K562 (cell line): Measurements from ENCODE around the gene PDLIM5. TPM values are rescaled to one million over a fixed set of nuclear protein-coding genes. Genes with fewer than 3 reads are reported as not detected.

ENCODE experiments used
- ATAC-seq: fragments of 200-7000 bp; cut with Tn5 transposase; 3 replicates; pipeline ENCODE4 v1.9.1; 2020; ENCODE audit warnings: moderate library complexity
- BruUV-seq: library from RNA; stranded (reverse); fragments of 400-500 nt; replicated peaks from 2 replicates; lab custom pipeline; 2021; lab: Mats Ljungman, UMichigan
- CTCF ChIA-PET: fragments of 300-600 bp; formaldehyde crosslinking; extraction: SDS; loops from one replicate; lab custom pipeline; 2021; ENCODE audit warnings: low intra/inter-chr PET ratio; lab: Yijun Ruan, JAX
- POLR2A ChIA-PET: fragments of 300-600, 350-650 bp; sonication (Branson Sonifier 250); formaldehyde crosslinking; extraction: SDS; loops from one replicate; lab custom pipeline; 2021; ENCODE audit warnings: antibody characterized with exemption, inconsistent platforms; lab: Yijun Ruan, JAX
- DNase-seq, 4 experiments: peaks; one replicate each; pipeline versions ENCODE4 v3.0.0 to v3.0.0-alpha.2; 2011 to 2018; ENCODE audit warnings: low spot score in 3 of 4, mixed read lengths in 3 of 4; ENCODE audit errors: extremely low read depth in 1 of 4
- FAIRE-seq: peaks from 2 replicates; lab custom pipeline; 2011; peaks lifted over from hg19 to GRCh38; lab: Jason Lieb, UNC
- H2AFZ ChIP-seq: 2 replicates; pipeline ENCODE4 v1.6.0; 2011; ENCODE audit warnings: low read depth, low read length, control low read depth, inconsistent platforms
- H3K27ac ChIP-seq: fragments of 200-600 bp; 3 replicates; pipeline ENCODE4 v1.8.0; 2011; ENCODE audit warnings: low read depth, mild to moderate bottlenecking, control low read depth, inconsistent platforms, low read length, moderate library complexity, mixed read lengths; ENCODE audit errors: extremely low read depth
- H3K27me3 ChIP-seq, 2 experiments: fragments of 300-600 bp in 1 of 2; 2 replicates in 1 of 2; 3 replicates in 1 of 2; pipeline versions ENCODE4 v1.6.0 to v1.8.0; 2011; ENCODE audit warnings: inconsistent platforms in 2 of 2, low read length in 2 of 2, mild to moderate bottlenecking in 1 of 2, mixed read lengths in 1 of 2, moderate library complexity in 1 of 2; ENCODE audit not compliant: control insufficient read depth in 2 of 2, insufficient read depth in 2 of 2
- H3K36me3 ChIP-seq: fragments of 300-600 bp; 3 replicates; pipeline ENCODE4 v1.8.0; 2011; ENCODE audit warnings: mild to moderate bottlenecking, low read length, inconsistent platforms; ENCODE audit not compliant: control insufficient read depth, insufficient read depth
- H3K4me1 ChIP-seq, 2 experiments: fragments of 200-600 bp in 1 of 2; replicated peaks in 1 of 2; 2 replicates in 1 of 2; 3 replicates in 1 of 2; pipeline versions ENCODE4 v1.5.1 to v1.8.0; 2011; ENCODE audit warnings: inconsistent platforms in 2 of 2, low read length in 2 of 2, mild to moderate bottlenecking in 1 of 2, mixed read lengths in 1 of 2, moderate library complexity in 1 of 2; ENCODE audit not compliant: control insufficient read depth in 2 of 2, insufficient read depth in 2 of 2
- H3K4me2 ChIP-seq: 2 replicates; pipeline ENCODE4 v1.6.1; 2011; ENCODE audit warnings: low read length, control low read depth, inconsistent platforms, mixed read lengths; ENCODE audit not compliant: insufficient read depth
- H3K4me3 ChIP-seq: fragments of 200-600 bp; sonication (generic), shearing (Covaris generic); 2 replicates; pipeline ENCODE4 v1.5.1; 2016; ENCODE audit warnings: control low read depth, inconsistent platforms
- H3K79me2 ChIP-seq: fragments of 200-600 bp; 3 replicates; pipeline ENCODE4 v1.8.0; 2011; ENCODE audit warnings: low read length, inconsistent platforms; ENCODE audit not compliant: control insufficient read depth, insufficient read depth
- H3K9ac ChIP-seq, 2 experiments: 2 replicates each; pipeline versions ENCODE4 v1.6.0 to v1.6.1; 2011; ENCODE audit warnings: low read depth in 2 of 2, low read length in 2 of 2, control low read depth in 1 of 2, inconsistent platforms in 1 of 2, mild to moderate bottlenecking in 1 of 2, mixed read lengths in 1 of 2; ENCODE audit not compliant: insufficient read depth in 1 of 2
- H3K9me1 ChIP-seq: one replicate; pipeline ENCODE4 v1.6.0; 2011; ENCODE audit warnings: inconsistent platforms, mild to moderate bottlenecking, low read length, moderate library complexity; ENCODE audit not compliant: control insufficient read depth, insufficient read depth
- H3K9me3 ChIP-seq: replicated peaks from 2 replicates; pipeline ENCODE4 v1.5.1; 2011; ENCODE audit warnings: low read depth, low read length, inconsistent platforms; ENCODE audit not compliant: control insufficient read depth, insufficient read depth
- H4K20me1 ChIP-seq: replicated peaks from 2 replicates; pipeline ENCODE4 v1.6.1; 2011; ENCODE audit warnings: low read length, inconsistent platforms, mixed read lengths; ENCODE audit not compliant: control insufficient read depth, insufficient read depth
- ARID1B ChIP-seq: fragments of 450-650 bp; IDR thresholded peaks from 2 replicates; pipeline ENCODE4 v1.6.1; 2016; ENCODE audit warnings: antibody characterized with exemption, mild to moderate bottlenecking, inconsistent platforms
- BRCA1 ChIP-seq, 2 experiments: fragments of 450-650 bp in 1 of 2; sonication (generic) in 1 of 2; formaldehyde crosslinking in 1 of 2; IDR thresholded peaks; 2 replicates each; pipeline versions ENCODE4 v1.5.0 to v1.6.1; 2017 to 2020; ENCODE audit warnings: mild to moderate bottlenecking in 1 of 2, missing genetic modification reagents in 1 of 2
- C11orf30 ChIP-seq: fragments of 450-650 bp; IDR thresholded peaks from 2 replicates; pipeline ENCODE4 v1.6.1; 2016; ENCODE audit warnings: low read depth, mild to moderate bottlenecking
- HDGF ChIP-seq: fragments of 450-650 bp; IDR thresholded peaks from 2 replicates; pipeline ENCODE4 v1.6.1; 2016
- HIVEP1 ChIP-seq: fragments of 250-450 bp; sonication (Bioruptor Pico); IDR thresholded peaks from 2 replicates; pipeline ENCODE4 v1.4.0; 2020; ENCODE audit warnings: mild to moderate bottlenecking
- MAFG ChIP-seq: fragments of 450-650 bp; conservative IDR thresholded peaks from 2 replicates; pipeline ENCODE4 v1.6.1; 2016; ENCODE audit warnings: missing genetic modification characterization, missing compliant biosample characterization
- RUNX1 ChIP-seq: sonication (generic); IDR thresholded peaks from 2 replicates; pipeline ENCODE4 v1.6.1; 2016; ENCODE audit warnings: antibody characterized with exemption, low read depth
- ZFP1 ChIP-seq: fragments of 450-650 bp; formaldehyde crosslinking; IDR thresholded peaks from 2 replicates; pipeline ENCODE4 v1.4.0; 2020; ENCODE audit warnings: mild to moderate bottlenecking, mixed read lengths
- ZNF316 ChIP-seq: fragments of 450-650 bp; IDR thresholded peaks from 2 replicates; pipeline ENCODE4 v1.6.1; 2016
- ZNF444 ChIP-seq: fragments of 250-450 bp; sonication (Bioruptor Pico); IDR thresholded peaks from 2 replicates; pipeline ENCODE4 v1.4.0; 2020; ENCODE audit warnings: mild to moderate bottlenecking, moderate library complexity
- ZNF586 ChIP-seq: fragments of 450-650 bp; formaldehyde crosslinking; conservative IDR thresholded peaks from 2 replicates; pipeline ENCODE4 v1.4.0; 2020; ENCODE audit warnings: mild to moderate bottlenecking, moderate library complexity
- ZNF655 ChIP-seq: fragments of 250-450 bp; sonication (Bioruptor Pico); IDR thresholded peaks from 2 replicates; pipeline ENCODE4 v1.5.0; 2021
- WGBS: fragments of 100-300 bp; shearing (Covaris generic); methylation state at CpG from one replicate; pipeline ENCODE4 v1.1.6; 2016; ENCODE audit warnings: low coverage, mixed read lengths; ENCODE audit not compliant: insufficient coverage; ENCODE audit errors: missing lambda C conversion rate; 5-methylcytosine and 5-hydroxymethylcytosine counted together
- in situ Hi-C: fragments of 300-500 bp; cut with MboI; formaldehyde crosslinking; loops from 4 replicates; pipeline ENCODE4 v1.15.0; 2018; ENCODE audit warnings: inconsistent platforms, mixed read lengths
- intact Hi-C: fragments of 100-400 bp; cut with micrococcal nuclease; formaldehyde crosslinking; loops from 2 replicates; pipeline ENCODE4 v1.14.2; 2022
- polyA plus RNA-seq, 8 experiments: library from polyadenylated mRNA; depleted of rRNA in 4 of 8; stranded (reverse) in 5 of 8; unstranded in 3 of 8; fragments of >200 nt; fragmentation: Nextera tagmentation in 2 of 8; fragmentation: Illumina TruSeq in 1 of 8; extraction: Ambion mirVana in 2 of 8; extraction: Trizol in 1 of 8; gene quantifications; 2 replicates each; pipeline versions ENCODE4 v1.2.1 to v1.2.3, GENCODE V29; 2011 to 2014; ENCODE audit warnings: inconsistent platforms in 1 of 8, missing spikeins in 1 of 8
- total RNA-seq, 7 experiments: library from RNA; depleted of rRNA in 6 of 7; stranded (reverse); fragments of >200 nt in 6 of 7; fragmentation: Illumina TruSeq in 2 of 7; extraction: Trizol in 2 of 7; gene quantifications; 2 replicates each; pipeline versions ENCODE4 v1.2.1 to v1.2.3, GENCODE V29; 2011 to 2021; ENCODE audit warnings: low replicate concordance in 1 of 7

The PDLIM5 gene
- total and polyA plus RNA-seq, 9 of the 15 experiments (the other 6 are each of a cell fraction or from before 2014, with no cell fraction given), result 36.9 to 127 (median 62.5) TPM

- H3K4me3 ChIP-seq, result no peak overlapping the region
- POLR2A ChIA-PET, result interaction anchor here (2.0 kb wide), 1 partner anchor 9 kb away, joined by 6 read pairs; no protein-coding TSS in a partner anchor
- DNase-seq, result no peak
- H3K4me2 ChIP-seq, result peak overlapping the region; percentile 43
- peak overlapping the region; percentile 29; the same call in 1 of the 3 replicates for H3K27ac ChIP-seq
- peaks cover 98% of the 10 kb centered on the region for H3K79me2 ChIP-seq
- intact Hi-C loops, result loop anchor here (5.0 kb wide), 1 partner anchor 139 kb away; no protein-coding TSS in a partner anchor
- no peaks in the 10 kb centered on the region for H3K9me1 ChIP-seq
- H4K20me1 ChIP-seq, result no peaks in the 10 kb centered on the region; the same call in 1 of the 2 replicates
- BruUV-seq, result no TSS peak
- peak overlapping the region in 1 of 2 experiments; percentile 39; a peak in 1 of 4 replicates for H3K9ac ChIP-seq
- in situ Hi-C loops, result no loop called here
- no peak for FAIRE-seq
- H3K36me3 ChIP-seq, result peaks cover 26% of the 10 kb centered on the region
- no peak for ATAC-seq
- no peak overlapping the region for H2AFZ ChIP-seq
- 36% methylated on average over 3 of the region's 3 CpGs for WGBS
- TF ChIP-seq C11orf30 (peak; percentile 67), MAFG (peak; percentile 58), BRCA1 (IDR thresholded peaks at IDR 0.05) (no peak), BRCA1 (CRISPR knock-in tag; IDR thresholded peaks at IDR 0.05) (no peak), ARID1B (no peak), ZFP1 (CRISPR knock-in tag) (no peak), ZNF316 (peak; percentile 86), ZNF444 (CRISPR knock-in tag) (no peak), HDGF (no peak), HIVEP1 (CRISPR knock-in tag) (no peak), RUNX1 (no peak), ZNF655 (CRISPR knock-in tag) (no peak), ZNF586 (CRISPR knock-in tag) (no peak)
- CTCF ChIA-PET, result no interaction called here
- peaks cover 0 to 26% of the 10 kb centered on the region in 2 experiments; a peak in 4 of 5 replicates for H3K4me1 ChIP-seq
- H3K9me3 ChIP-seq, result no peaks in the 10 kb centered on the region
- H3K27me3 ChIP-seq, result no peaks in the 10 kb centered on the region
Observed at GRCh38 chr4:94458682-94459081, 6.9 kb downstream of the PDLIM5 start.
